Suprapubic skin (tissue), 4 donors: ENCODE results near the gene BSND.

ENCODE experiments used
- POLR2A ChIP-seq, 2 donors: fragments of 450-650 bp; IDR thresholded peaks; one replicate each; pipeline ENCODE4 v1.6.1; 2017; ENCODE audit warnings: antibody characterized with exemption in 2 of 2, mild to moderate bottlenecking in 2 of 2, moderate library complexity in 2 of 2
- POLR2AphosphoS5 ChIP-seq, 3 donors: sonication (generic); formaldehyde crosslinking; IDR thresholded peaks; one replicate each; pipeline ENCODE4 v1.6.1; 2017; ENCODE audit warnings: antibody characterized with exemption in 3 of 3
- TF ChIP-seq, protein P1 (sequence below), 2 donors: fragments of 200-600 bp in 1 of 2; fragments of 450-650 bp in 1 of 2; sonication (generic) in 1 of 2; IDR thresholded peaks; one replicate each; pipeline ENCODE4 v1.5.1; 2016 to 2019; ENCODE audit warnings: antibody characterized with exemption in 2 of 2, mild to moderate bottlenecking in 1 of 2, moderate library complexity in 1 of 2

DNA sequence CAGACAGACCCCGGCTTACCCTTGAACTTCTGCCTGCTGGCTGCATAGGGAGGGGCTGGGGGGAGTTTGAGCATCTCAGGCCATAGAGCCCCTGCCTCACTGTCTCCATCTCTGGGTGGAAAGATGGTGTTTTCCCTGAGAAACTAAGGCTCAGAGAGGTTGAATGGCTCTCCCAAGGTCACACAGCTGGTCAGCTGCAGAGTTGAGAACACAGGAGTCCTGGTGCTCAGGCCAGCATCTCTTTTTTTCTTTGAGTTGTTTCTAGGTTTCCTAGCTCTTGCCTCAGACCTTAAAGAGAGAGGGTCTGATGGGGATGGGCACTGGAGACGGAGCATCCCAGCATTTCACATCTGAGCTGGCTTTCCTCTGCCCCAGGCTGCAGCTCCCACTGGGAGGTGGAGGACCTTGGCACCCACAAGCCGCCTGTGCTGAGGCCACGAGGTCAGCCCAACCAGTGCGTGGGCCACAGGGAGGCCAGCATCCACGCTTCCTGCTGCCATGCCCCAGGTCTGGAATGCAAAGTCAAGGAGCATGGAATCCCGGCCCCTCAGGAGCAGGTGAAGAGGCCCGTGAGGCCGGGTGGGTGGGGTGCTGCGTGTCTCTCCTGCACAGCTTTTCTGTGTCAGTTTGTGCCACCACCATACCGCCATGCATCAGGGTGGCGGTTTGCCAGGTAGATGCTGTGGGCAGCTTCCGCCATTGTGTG, 62.4 kb downstream of the BSND start:
- TF ChIP-seq POLR2AphosphoS5 (IDR thresholded peaks at IDR 0.05): no peak
- TF ChIP-seq, protein P1, sequence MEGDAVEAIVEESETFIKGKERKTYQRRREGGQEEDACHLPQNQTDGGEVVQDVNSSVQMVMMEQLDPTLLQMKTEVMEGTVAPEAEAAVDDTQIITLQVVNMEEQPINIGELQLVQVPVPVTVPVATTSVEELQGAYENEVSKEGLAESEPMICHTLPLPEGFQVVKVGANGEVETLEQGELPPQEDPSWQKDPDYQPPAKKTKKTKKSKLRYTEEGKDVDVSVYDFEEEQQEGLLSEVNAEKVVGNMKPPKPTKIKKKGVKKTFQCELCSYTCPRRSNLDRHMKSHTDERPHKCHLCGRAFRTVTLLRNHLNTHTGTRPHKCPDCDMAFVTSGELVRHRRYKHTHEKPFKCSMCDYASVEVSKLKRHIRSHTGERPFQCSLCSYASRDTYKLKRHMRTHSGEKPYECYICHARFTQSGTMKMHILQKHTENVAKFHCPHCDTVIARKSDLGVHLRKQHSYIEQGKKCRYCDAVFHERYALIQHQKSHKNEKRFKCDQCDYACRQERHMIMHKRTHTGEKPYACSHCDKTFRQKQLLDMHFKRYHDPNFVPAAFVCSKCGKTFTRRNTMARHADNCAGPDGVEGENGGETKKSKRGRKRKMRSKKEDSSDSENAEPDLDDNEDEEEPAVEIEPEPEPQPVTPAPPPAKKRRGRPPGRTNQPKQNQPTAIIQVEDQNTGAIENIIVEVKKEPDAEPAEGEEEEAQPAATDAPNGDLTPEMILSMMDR (IDR thresholded peaks at IDR 0.05): no peak
- TF ChIP-seq POLR2A (IDR thresholded peaks at IDR 0.05): no peak
